B cell (primary cell): Measurements from ENCODE around the gene DUSP11. TPM values are rescaled to one million over a fixed set of nuclear protein-coding genes. Genes with fewer than 3 reads are reported as not detected.

Experiments
- ATAC-seq: fragments of 200-7000 bp; cut with Tn5 transposase; one replicate; pipeline ENCODE4 v1.10.0; 2021; ENCODE audit warnings: low read depth, mild to moderate bottlenecking, moderate number of reproducible peaks, moderate library complexity
- CTCF ChIA-PET: fragments of 350-600 bp; sonication (Branson Sonifier 250); formaldehyde crosslinking; loops from one replicate; lab custom pipeline; 2021; ENCODE audit warnings: antibody characterized with exemption, inconsistent platforms; lab: Charles Lee
- POLR2A ChIA-PET: fragments of 350-600 bp; sonication (Branson Sonifier 250); formaldehyde crosslinking; loops from one replicate; lab custom pipeline; 2021; ENCODE audit warnings: antibody characterized with exemption; lab: Charles Lee
- DNase-seq: peaks from one replicate; pipeline ENCODE4 v3.0.0; 2013
- H2AFZ ChIP-seq: 2 replicates; pipeline ENCODE4 v1.6.1; 2012; ENCODE audit warnings: mild to moderate bottlenecking, low read depth, low read length; ENCODE audit not compliant: insufficient read depth, poor library complexity, severe bottlenecking
- H3K27ac ChIP-seq, 2 donors: 1 replicate in 1 of 2; 2 replicates in 1 of 2; pipeline ENCODE4 v1.5.1; 2012 to 2013; ENCODE audit warnings: low read length in 2 of 2, mild to moderate bottlenecking in 2 of 2, moderate library complexity in 1 of 2
- H3K27me3 ChIP-seq, 4 experiments: fragments of 200-600 bp in 1 of 4; sonication (generic) in 1 of 4; replicated peaks in 1 of 4; 1 replicate in 2 of 4; 2 replicates in 2 of 4; pipeline versions ENCODE4 v1.6.1 to v1.7.0; 2013 to 2016; ENCODE audit warnings: low read length in 3 of 4, mild to moderate bottlenecking in 2 of 4, mixed read lengths in 1 of 4, moderate library complexity in 1 of 4; ENCODE audit not compliant: insufficient read depth in 4 of 4, control insufficient read depth in 3 of 4; ENCODE audit errors: control extremely low read depth in 1 of 4
- H3K36me3 ChIP-seq, 2 experiments: replicated peaks in 1 of 2; 1 replicate in 1 of 2; 2 replicates in 1 of 2; pipeline versions ENCODE4 v1.6.1 to v1.7.1; 2013; ENCODE audit warnings: low read length in 1 of 2; ENCODE audit not compliant: insufficient read depth in 2 of 2, control insufficient read depth in 1 of 2; ENCODE audit errors: control extremely low read depth in 1 of 2, extremely low read depth in 1 of 2
- H3K4me1 ChIP-seq, 2 donors: fragments of 200-600 bp in 1 of 2; sonication (generic) in 1 of 2; 1 replicate in 1 of 2; 2 replicates in 1 of 2; pipeline versions ENCODE4 v1.5.1 to v1.6.1; 2013 to 2017; ENCODE audit warnings: low read length in 2 of 2; ENCODE audit not compliant: control insufficient read depth in 2 of 2, insufficient read depth in 2 of 2
- H3K4me2 ChIP-seq: replicated peaks from 2 replicates; pipeline ENCODE3; 2012; ENCODE audit warnings: mild to moderate bottlenecking, low read depth, low read length; ENCODE audit not compliant: poor library complexity, severe bottlenecking
- H3K4me3 ChIP-seq, 5 experiments: fragments of 200-600 bp in 1 of 5; sonication (generic) in 1 of 5; 1 replicate in 3 of 5; 2 replicates in 2 of 5; pipeline versions ENCODE4 v1.5.1 to v1.7.0; 2011 to 2016; ENCODE audit warnings: low read length in 4 of 5, mild to moderate bottlenecking in 4 of 5, low read depth in 2 of 5, control low read depth in 1 of 5, moderate library complexity in 1 of 5; ENCODE audit not compliant: insufficient read depth in 1 of 5; ENCODE audit errors: control extremely low read depth in 1 of 5, extremely low read depth in 1 of 5
- H3K79me2 ChIP-seq: fragments of 200-600 bp; sonication (generic); one replicate; pipeline ENCODE4 v1.6.0; 2016; ENCODE audit warnings: low read length; ENCODE audit not compliant: control insufficient read depth, insufficient read depth
- H3K9ac ChIP-seq: fragments of 200-600 bp; sonication (generic); 2 replicates; pipeline ENCODE4 v1.6.1; 2017; ENCODE audit warnings: mild to moderate bottlenecking, low read length, moderate library complexity
- H3K9me3 ChIP-seq, 3 donors: one replicate each; pipeline versions ENCODE4 v1.6.1 to v1.7.1; 2013; ENCODE audit warnings: low read length in 2 of 3; ENCODE audit not compliant: control insufficient read depth in 2 of 3, insufficient read depth in 1 of 3; ENCODE audit errors: control extremely low read depth in 1 of 3
- H4K20me1 ChIP-seq: 2 replicates; pipeline ENCODE4 v1.6.0; 2012; ENCODE audit warnings: mild to moderate bottlenecking, low read length; ENCODE audit not compliant: insufficient read depth, control insufficient read depth, poor library complexity, severe bottlenecking
- H3K27ac Mint-ChIP-seq: one replicate; pipeline ENCODE4 v1.8.0; 2021; ENCODE audit warnings: mixed read lengths
- H3K27me3 Mint-ChIP-seq: one replicate; pipeline ENCODE4 v1.8.0; 2021; ENCODE audit warnings: mixed read lengths
- H3K4me1 Mint-ChIP-seq: one replicate; pipeline ENCODE4 v1.8.0; 2021; ENCODE audit warnings: mixed read lengths
- H3K4me3 Mint-ChIP-seq: one replicate; pipeline ENCODE4 v1.8.0; 2021; ENCODE audit warnings: mixed read lengths
- H3K9me3 Mint-ChIP-seq: one replicate; pipeline ENCODE4 v1.8.0; 2022; ENCODE audit warnings: mixed read lengths; ENCODE audit not compliant: insufficient read depth
- EZH2 ChIP-seq: IDR thresholded peaks from 2 replicates; pipeline ENCODE4 v1.6.1; 2012; ENCODE audit warnings: borderline replicate concordance, low read depth, mild to moderate bottlenecking, moderate library complexity, low read length; ENCODE audit not compliant: insufficient read depth, poor library complexity, severe bottlenecking
- WGBS: methylation state at CpG from one replicate; pipeline ENCODE4 v1.1.5; 2013; ENCODE audit warnings: missing lambda C conversion rate; ENCODE audit not compliant: insufficient coverage; 5-methylcytosine and 5-hydroxymethylcytosine counted together
- intact Hi-C: fragments of 100-400 bp; cut with micrococcal nuclease; formaldehyde crosslinking; loops from one replicate; pipeline ENCODE4 v1.10.0; 2022
- polyA plus RNA-seq: library from polyadenylated mRNA; depleted of rRNA; stranded (reverse); fragments of >200 nt; gene quantifications from 2 replicates; pipeline ENCODE4 v1.2.3, GENCODE V29; 2012
- total RNA-seq, 2 donors: library from RNA; stranded (reverse); fragments of 120-200 nt in 1 of 2; gene quantifications; 1 replicate in 1 of 2; 2 replicates in 1 of 2; pipeline versions ENCODE4 v1.2.3 to v1.2.4, GENCODE V29; 2013 to 2022
- TF ChIP-seq, protein P1 (sequence below): fragments of 200-600 bp; IDR thresholded peaks from one replicate; pipeline ENCODE4 v1.8.0; 2022; ENCODE audit warnings: antibody characterized with exemption, mild to moderate bottlenecking

The DUSP11 gene
- total and polyA plus RNA-seq, 2 donors (not counting 1 experiment from before 2014, with no cell fraction given) = 16.0 to 42.2 TPM

DNA sequence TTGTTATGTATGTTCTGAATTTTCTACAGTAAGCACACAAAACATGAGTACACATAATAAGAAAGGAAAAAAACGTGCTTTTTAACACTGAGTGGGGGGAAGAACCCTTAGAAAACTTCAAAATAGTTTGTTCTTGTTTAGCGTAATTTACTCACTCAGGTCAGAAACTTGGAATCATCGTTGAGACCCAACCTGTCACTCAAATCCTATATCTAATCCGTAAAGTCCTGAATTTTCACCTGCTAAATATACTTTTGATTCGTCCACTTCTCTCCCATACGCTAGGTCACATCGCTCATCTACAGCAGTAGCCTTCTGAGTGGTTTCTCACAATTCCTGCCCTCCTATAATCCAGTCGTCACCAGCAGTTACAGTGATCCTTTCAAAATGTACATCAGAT lies 43.5 kb downstream of the DUSP11 start:
- Mint-ChIP-seq H3K27me3 (no peaks in the 10 kb centered on the region), H3K9me3 (peaks cover 3% of the 10 kb centered on the region), H3K4me3 (peak overlapping the region; percentile 91), H3K4me1 (peaks cover 16% of the 10 kb centered on the region), H3K27ac (peak overlapping the region; percentile 83)
- Histone ChIP-seq H3K79me2 (peaks cover 21% of the 10 kb centered on the region), H3K27me3 (no peaks in the 10 kb centered on the region), H3K9me3 (peaks cover 0 to 13% (median 0%) of the 10 kb centered on the region in 3 donors), H3K36me3 (peaks cover 0 to 21% of the 10 kb centered on the region in 2 experiments), H3K9ac (peak overlapping the region; percentile 89), H2AFZ (peak overlapping the region; percentile 95), H4K20me1 (no peaks in the 10 kb centered on the region), H3K4me1 (peaks cover 8 to 15% of the 10 kb centered on the region in 2 donors), H3K27ac (peak overlapping the region in 1 of 2 donors; percentile 78), H3K4me2 (peak overlapping the region; percentile 81), H3K4me3 (peak overlapping the region; percentile 68 to 97 (median 88))
- intact Hi-C loops = loop anchor here (2.0 to 10.0 kb wide), 6 partner anchors 191 to 1222 kb away; partner anchors contain the start of genes AUP1, DGUOK, DQX1 and HK2
- ATAC-seq = no peak
- ChIA-PET CTCF (no interaction called here), POLR2A (interaction anchor here (1.3 to 1.5 kb wide), 2 partner anchors 442 to 502 kb away, joined by 7 read pairs; partner anchors contain the start of genes CCT7 and MOB1A)
- 15% methylated on average over 7 of the region's 8 CpGs for WGBS
- no peak for DNase-seq
- no peak for TF ChIP-seq EZH2
- TF ChIP-seq, protein P1, sequence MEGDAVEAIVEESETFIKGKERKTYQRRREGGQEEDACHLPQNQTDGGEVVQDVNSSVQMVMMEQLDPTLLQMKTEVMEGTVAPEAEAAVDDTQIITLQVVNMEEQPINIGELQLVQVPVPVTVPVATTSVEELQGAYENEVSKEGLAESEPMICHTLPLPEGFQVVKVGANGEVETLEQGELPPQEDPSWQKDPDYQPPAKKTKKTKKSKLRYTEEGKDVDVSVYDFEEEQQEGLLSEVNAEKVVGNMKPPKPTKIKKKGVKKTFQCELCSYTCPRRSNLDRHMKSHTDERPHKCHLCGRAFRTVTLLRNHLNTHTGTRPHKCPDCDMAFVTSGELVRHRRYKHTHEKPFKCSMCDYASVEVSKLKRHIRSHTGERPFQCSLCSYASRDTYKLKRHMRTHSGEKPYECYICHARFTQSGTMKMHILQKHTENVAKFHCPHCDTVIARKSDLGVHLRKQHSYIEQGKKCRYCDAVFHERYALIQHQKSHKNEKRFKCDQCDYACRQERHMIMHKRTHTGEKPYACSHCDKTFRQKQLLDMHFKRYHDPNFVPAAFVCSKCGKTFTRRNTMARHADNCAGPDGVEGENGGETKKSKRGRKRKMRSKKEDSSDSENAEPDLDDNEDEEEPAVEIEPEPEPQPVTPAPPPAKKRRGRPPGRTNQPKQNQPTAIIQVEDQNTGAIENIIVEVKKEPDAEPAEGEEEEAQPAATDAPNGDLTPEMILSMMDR = no peak

DNA sequence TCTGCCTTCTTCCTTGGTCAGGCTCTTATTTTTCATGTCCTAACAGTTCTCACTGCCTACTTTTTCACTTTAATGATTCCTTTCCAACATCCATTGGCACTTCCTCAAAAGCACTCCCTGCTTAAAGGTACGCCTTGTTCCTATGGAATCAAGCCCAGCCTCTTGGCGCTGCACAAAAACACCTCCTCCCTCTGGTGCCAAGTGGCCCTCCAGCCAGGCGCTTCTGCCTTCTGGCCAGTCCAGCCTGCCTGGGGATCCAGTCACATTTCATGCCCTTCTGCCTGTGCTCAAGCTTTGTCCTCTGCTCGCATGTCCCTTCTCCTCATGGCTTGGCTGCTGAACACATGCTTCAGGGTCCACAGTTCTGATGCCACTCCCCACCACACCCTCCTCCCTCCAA lies 49.1 kb downstream of the DUSP11 start:
- ChIA-PET POLR2A (no interaction called here), CTCF (no interaction called here)
- H3K27ac ChIP-seq = no peak overlapping the region
- H2AFZ ChIP-seq = no peak overlapping the region
- H4K20me1 ChIP-seq = no peaks in the 10 kb centered on the region
- ATAC-seq (no peak), DNase-seq (no peak)
- Mint-ChIP-seq H3K27ac (no peak overlapping the region), H3K9me3 (no peaks in the 10 kb centered on the region), H3K27me3 (no peaks in the 10 kb centered on the region), H3K4me1 (no peaks in the 10 kb centered on the region), H3K4me3 (no peak overlapping the region)
- no peak overlapping the region for H3K4me2 ChIP-seq
- H3K9ac ChIP-seq = no peak overlapping the region
- intact Hi-C loops = loop anchor here (10.0 kb wide), 1 partner anchor 1104 kb away; the partner anchor contains the start of gene HK2
- H3K4me3 ChIP-seq = no peak overlapping the region
- H3K9me3 ChIP-seq = no peaks in the 10 kb centered on the region
- TF ChIP-seq, protein P1 = no peak
- TF ChIP-seq EZH2 = no peak
- peaks cover 21% of the 10 kb centered on the region for H3K79me2 ChIP-seq
- WGBS = 98% methylated on average over 4 of the region's 4 CpGs
- H3K27me3 ChIP-seq = no peaks in the 10 kb centered on the region
- H3K36me3 ChIP-seq = peaks cover 1 to 49% of the 10 kb centered on the region in 2 experiments
- no peaks in the 10 kb centered on the region for H3K4me1 ChIP-seq
